Tibial artery (tissue), 4 donors: Measurements from ENCODE around the gene GSG1L2.
A peak's percentile ranks its signal among the peaks of the same experiment; 100 is the strongest.

Experiments
- DNase-seq, 2 donors: peaks; one replicate each; pipeline ENCODE4 v3.0.0-alpha.2; 2019
- H3K27ac ChIP-seq, 2 donors: fragments of 200-600 bp; sonication (generic) in 1 of 2; 1 replicate in 1 of 2; 2 replicates in 1 of 2; pipeline ENCODE4 v1.5.1; 2018 to 2019; ENCODE audit warnings: mild to moderate bottlenecking in 1 of 2
- H3K27me3 ChIP-seq, 2 donors: fragments of 200-600 bp; sonication (generic) in 1 of 2; one replicate each; pipeline versions ENCODE4 v1.5.1 to v1.6.0; 2016 to 2019
- H3K36me3 ChIP-seq, 3 donors: fragments of 200-600 bp; sonication (generic) in 2 of 3; one replicate each; pipeline ENCODE4 v1.5.1; 2016 to 2019; ENCODE audit warnings: mild to moderate bottlenecking in 2 of 3
- H3K4me1 ChIP-seq, 4 donors: fragments of 200-600 bp; sonication (generic) in 2 of 4; 1 replicate in 3 of 4; 2 replicates in 1 of 4; pipeline ENCODE4 v1.5.1; 2016 to 2019
- H3K4me3 ChIP-seq, 2 donors: fragments of 200-600 bp; sonication (generic) in 1 of 2; 1 replicate in 1 of 2; 2 replicates in 1 of 2; pipeline ENCODE4 v1.5.1; 2018 to 2019; ENCODE audit warnings: mild to moderate bottlenecking in 2 of 2
- H3K9me3 ChIP-seq, 3 donors: fragments of 200-600 bp; sonication (generic) in 1 of 3; one replicate each; pipeline ENCODE4 v1.5.1; 2016 to 2019
- intact Hi-C: fragments of 100-400 bp; cut with DNase I; formaldehyde crosslinking; loops from one replicate; pipeline ENCODE4 v1.15.0; 2023; ENCODE audit warnings: low total_unique reads
- TF ChIP-seq, protein P1 (sequence below), 2 experiments: fragments of 200-600 bp in 1 of 2; fragments of 450-650 bp in 1 of 2; IDR thresholded peaks; one replicate each; pipeline ENCODE4 v1.5.1; 2017 to 2019; ENCODE audit warnings: antibody characterized with exemption in 2 of 2, mild to moderate bottlenecking in 1 of 2, moderate library complexity in 1 of 2

GSG1L2 gene

DNA sequence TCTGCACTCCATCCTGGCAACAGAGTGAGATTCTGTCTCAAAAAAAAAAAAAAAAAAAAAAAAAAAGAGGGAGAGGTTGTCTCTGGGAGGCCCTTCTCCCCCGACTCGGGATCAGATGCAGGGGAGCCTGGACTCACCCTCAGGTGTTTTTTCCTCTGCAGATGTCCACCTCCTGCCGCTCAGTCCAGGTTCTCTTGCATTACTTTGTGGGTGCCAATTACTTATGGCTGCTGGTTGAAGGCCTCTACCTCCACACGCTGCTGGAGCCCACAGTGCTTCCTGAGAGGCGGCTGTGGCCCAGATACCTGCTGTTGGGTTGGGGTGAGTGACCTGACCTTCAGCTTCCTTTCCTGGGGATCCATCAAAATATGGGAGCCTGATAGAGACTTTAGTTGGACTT is 37.9 kb upstream of the GSG1L2 start:
- intact Hi-C loops = no loop called here
- Histone ChIP-seq H3K27me3 (no peaks in the 10 kb centered on the region), H3K36me3 (no peaks in the 10 kb centered on the region), H3K9me3 (peaks cover 0 to 17% (median 8%) of the 10 kb centered on the region in 3 donors), H3K27ac (no peak overlapping the region), H3K4me3 (no peak overlapping the region), H3K4me1 (no peaks in the 10 kb centered on the region)
- DNase-seq = no peak
- TF ChIP-seq, protein P1, sequence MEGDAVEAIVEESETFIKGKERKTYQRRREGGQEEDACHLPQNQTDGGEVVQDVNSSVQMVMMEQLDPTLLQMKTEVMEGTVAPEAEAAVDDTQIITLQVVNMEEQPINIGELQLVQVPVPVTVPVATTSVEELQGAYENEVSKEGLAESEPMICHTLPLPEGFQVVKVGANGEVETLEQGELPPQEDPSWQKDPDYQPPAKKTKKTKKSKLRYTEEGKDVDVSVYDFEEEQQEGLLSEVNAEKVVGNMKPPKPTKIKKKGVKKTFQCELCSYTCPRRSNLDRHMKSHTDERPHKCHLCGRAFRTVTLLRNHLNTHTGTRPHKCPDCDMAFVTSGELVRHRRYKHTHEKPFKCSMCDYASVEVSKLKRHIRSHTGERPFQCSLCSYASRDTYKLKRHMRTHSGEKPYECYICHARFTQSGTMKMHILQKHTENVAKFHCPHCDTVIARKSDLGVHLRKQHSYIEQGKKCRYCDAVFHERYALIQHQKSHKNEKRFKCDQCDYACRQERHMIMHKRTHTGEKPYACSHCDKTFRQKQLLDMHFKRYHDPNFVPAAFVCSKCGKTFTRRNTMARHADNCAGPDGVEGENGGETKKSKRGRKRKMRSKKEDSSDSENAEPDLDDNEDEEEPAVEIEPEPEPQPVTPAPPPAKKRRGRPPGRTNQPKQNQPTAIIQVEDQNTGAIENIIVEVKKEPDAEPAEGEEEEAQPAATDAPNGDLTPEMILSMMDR (IDR thresholded peaks at IDR 0.05) = no peak

DNA sequence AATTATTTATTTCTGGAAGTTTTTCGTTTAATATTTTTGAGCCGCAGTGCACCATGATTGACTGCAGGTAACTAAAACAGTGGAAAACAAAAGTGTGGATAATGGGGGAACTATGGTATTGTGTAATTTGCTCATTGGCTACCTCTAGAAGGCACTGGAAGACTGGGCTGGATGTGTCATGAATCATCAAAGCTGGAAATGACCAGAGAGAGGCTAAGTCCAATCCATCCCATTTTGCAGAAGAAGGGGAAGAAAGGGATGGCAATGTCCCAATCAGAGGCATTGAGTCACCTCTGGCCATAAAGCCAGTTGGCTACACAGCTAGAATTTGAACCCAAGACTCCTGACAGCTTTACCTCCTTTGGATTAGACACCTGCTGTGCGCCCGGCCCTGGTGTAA is 33.2 kb upstream of the GSG1L2 start:
- Histone ChIP-seq H3K9me3 (peaks cover 0 to 9% (median 0%) of the 10 kb centered on the region in 3 donors), H3K27ac (no peak overlapping the region)
- no peak for DNase-seq

DNA sequence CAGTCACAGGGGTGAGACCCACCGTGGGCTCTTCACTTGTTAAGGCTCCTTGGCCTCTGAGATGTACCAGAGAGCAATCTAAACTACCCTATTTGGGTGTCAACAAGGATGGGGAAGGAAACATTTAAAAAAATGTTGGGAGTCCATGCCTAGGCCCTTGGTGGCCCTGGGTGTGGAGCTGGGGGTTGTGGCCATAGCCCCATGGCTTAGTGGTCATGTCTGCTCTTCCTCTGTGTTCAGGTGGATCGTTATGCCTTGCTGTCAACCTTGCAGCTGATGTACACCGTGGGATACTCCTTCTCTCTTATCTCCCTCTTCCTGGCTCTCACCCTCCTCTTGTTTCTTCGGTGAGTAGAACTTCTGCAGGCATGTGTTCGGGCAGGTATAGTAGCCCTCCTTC is 32.4 kb upstream of the GSG1L2 start:
- no peaks in the 10 kb centered on the region for H3K4me1 ChIP-seq
- intact Hi-C loops = no loop called here
- H3K36me3 ChIP-seq = no peaks in the 10 kb centered on the region
- no peak overlapping the region for H3K27ac ChIP-seq
- H3K4me3 ChIP-seq = no peak overlapping the region
- no peaks in the 10 kb centered on the region for H3K27me3 ChIP-seq
- TF ChIP-seq, protein P1 (IDR thresholded peaks at IDR 0.05) = no peak
- DNase-seq = no peak
- peaks cover 0 to 8% (median 0%) of the 10 kb centered on the region in 3 donors for H3K9me3 ChIP-seq

More for the DNA sequence above, 33.2 kb upstream of the GSG1L2 start:
- intact Hi-C loops = no loop called here
- TF ChIP-seq, protein P1 (IDR thresholded peaks at IDR 0.05) = no peak
- no peaks in the 10 kb centered on the region for H3K27me3 ChIP-seq
- H3K36me3 ChIP-seq = no peaks in the 10 kb centered on the region
- H3K4me3 ChIP-seq = no peak overlapping the region
- no peaks in the 10 kb centered on the region for H3K4me1 ChIP-seq

DNA sequence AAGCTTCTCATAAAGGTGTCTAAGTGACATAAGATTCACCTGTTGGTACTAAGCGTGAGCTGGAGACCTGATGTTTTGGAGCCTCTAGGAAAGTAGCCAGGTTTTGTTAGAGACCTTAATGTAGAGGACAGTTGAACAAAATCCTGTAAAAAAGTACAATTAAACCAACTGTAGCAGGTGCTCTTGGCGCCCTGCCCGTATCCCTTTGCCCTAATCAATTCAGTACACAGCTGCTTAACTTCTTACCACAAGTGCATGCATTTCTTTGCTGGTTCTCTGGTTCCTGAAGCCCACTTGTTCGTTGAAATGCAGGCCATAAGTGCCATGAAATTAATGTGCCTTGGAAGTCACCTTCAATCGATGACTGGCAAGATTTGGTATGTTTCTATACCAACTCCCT is 28.3 kb upstream of the GSG1L2 start:
- TF ChIP-seq, protein P1 (IDR thresholded peaks at IDR 0.05) = no peak
- intact Hi-C loops = no loop called here
- no peak for DNase-seq
- Histone ChIP-seq H3K27me3 (no peaks in the 10 kb centered on the region), H3K9me3 (no peaks in the 10 kb centered on the region), H3K27ac (no peak overlapping the region), H3K4me3 (no peak overlapping the region), H3K36me3 (no peaks in the 10 kb centered on the region), H3K4me1 (no peaks in the 10 kb centered on the region)

DNA sequence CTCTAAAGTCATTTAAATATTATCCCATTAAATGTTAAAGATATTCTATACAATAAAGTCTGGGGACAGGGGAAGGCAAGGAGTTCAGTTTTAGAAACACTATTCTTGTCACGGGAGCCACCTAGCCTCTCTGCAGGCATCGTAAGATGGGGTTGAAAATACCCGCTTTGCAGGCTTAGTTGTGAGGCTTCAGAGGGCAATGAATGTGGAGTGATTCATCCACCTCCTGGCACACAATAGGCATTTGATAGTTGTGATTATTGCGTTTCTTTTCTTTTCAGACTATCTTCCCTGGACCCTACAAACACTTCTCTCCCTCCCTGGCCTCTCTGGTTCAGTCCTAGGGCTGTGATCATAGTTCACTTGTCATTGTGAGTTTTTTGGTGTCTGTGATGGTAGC is 23.4 kb upstream of the GSG1L2 start:
- no peak for DNase-seq
- H3K36me3 ChIP-seq = no peaks in the 10 kb centered on the region
- peaks cover 0 to 21% (median 15%) of the 10 kb centered on the region in 4 donors for H3K4me1 ChIP-seq
- H3K4me3 ChIP-seq = no peak overlapping the region
- no peaks in the 10 kb centered on the region for H3K27me3 ChIP-seq
- intact Hi-C loops = no loop called here
- H3K9me3 ChIP-seq = no peaks in the 10 kb centered on the region
- no peak overlapping the region for H3K27ac ChIP-seq
- TF ChIP-seq, protein P1 (IDR thresholded peaks at IDR 0.05) = no peak

DNA sequence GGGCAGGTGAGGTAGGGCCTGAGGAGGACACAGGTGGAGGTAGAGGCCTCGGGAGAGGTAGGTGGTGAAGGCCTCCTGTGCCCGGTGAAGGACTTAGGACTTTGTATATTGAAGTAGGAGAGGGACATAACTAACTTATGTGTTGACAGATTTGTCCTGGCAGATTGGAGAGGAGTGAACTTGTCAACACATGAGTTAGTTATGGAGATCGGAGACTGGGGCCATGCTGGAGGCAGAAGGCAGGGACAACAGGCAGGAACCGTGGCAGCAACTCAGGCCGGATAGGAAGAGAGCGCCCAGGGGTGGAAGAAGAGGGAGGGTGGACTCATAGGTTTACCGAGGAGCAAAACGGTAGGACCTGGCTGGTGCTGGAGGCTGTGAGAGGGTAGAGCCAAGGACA is 22.3 kb upstream of the GSG1L2 start:
- H3K27ac ChIP-seq = peak overlapping the region in 1 of 2 donors; percentile 59
- no peaks in the 10 kb centered on the region for H3K27me3 ChIP-seq
- no peak for DNase-seq
- TF ChIP-seq, protein P1 (IDR thresholded peaks at IDR 0.05) = no peak
- no peaks in the 10 kb centered on the region for H3K36me3 ChIP-seq
- peaks cover 0 to 21% (median 15%) of the 10 kb centered on the region in 4 donors for H3K4me1 ChIP-seq
- no peak overlapping the region for H3K4me3 ChIP-seq
- intact Hi-C loops = no loop called here
- H3K9me3 ChIP-seq = no peaks in the 10 kb centered on the region
